Psoas muscle (tissue), 8 donors: ENCODE measurements around the gene ZC3H10. TPM values are rescaled to one million over a fixed set of nuclear protein-coding genes. Genes with fewer than 3 reads are reported as not detected.

Experiments used
- ATAC-seq, 4 donors: fragments of 200-7000 bp; cut with Tn5 transposase; one replicate each; pipeline ENCODE4 v1.9.1; 2020; ENCODE audit warnings: moderate library complexity in 3 of 4, mild to moderate bottlenecking in 2 of 4
- DNase-seq, 2 donors: peaks; one replicate each; pipeline ENCODE4 v3.0.0-alpha.2; 2020
- H3K27ac ChIP-seq: fragments of 200-600 bp; one replicate; pipeline ENCODE4 v1.8.0; 2022
- H3K27me3 ChIP-seq, 3 donors: fragments of 200-600 bp in 1 of 3; one replicate each; pipeline versions ENCODE4 v1.6.1 to v1.8.0; 2013 to 2022; ENCODE audit warnings: low read length in 2 of 3, mild to moderate bottlenecking in 2 of 3, moderate library complexity in 1 of 3; ENCODE audit not compliant: insufficient read depth in 3 of 3
- H3K36me3 ChIP-seq, 2 donors: fragments of 200-600 bp in 1 of 2; one replicate each; pipeline versions ENCODE4 v1.6.1 to v1.8.0; 2013 to 2022; ENCODE audit warnings: low read depth in 1 of 2, mild to moderate bottlenecking in 1 of 2, moderate library complexity in 1 of 2; ENCODE audit not compliant: insufficient read depth in 1 of 2
- H3K4me1 ChIP-seq: fragments of 200-600 bp; one replicate; pipeline ENCODE4 v1.8.0; 2022
- H3K4me3 ChIP-seq: fragments of 200-600 bp; one replicate; pipeline ENCODE4 v1.8.0; 2022; ENCODE audit warnings: mild to moderate bottlenecking
- H3K9me3 ChIP-seq: fragments of 200-600 bp; one replicate; pipeline ENCODE4 v1.8.0; 2022
- CTCF ChIP-seq: fragments of 200-600 bp; IDR thresholded peaks from one replicate; pipeline ENCODE4 v1.8.0; 2022; ENCODE audit warnings: antibody characterized with exemption
- WGBS, 3 donors: extraction: QIAGEN DNeasy Blood & Tissue Kit; methylation state at CpG; one replicate each; pipeline versions ENCODE4 v1.1.6 to v1.1.7; 2013; 5-methylcytosine and 5-hydroxymethylcytosine counted together
- intact Hi-C, 2 donors: fragments of 100-400 bp; cut with DNase I; formaldehyde crosslinking; loops; one replicate each; pipeline versions ENCODE4 v1.11.0 to v1.14.2; 2022
- polyA plus RNA-seq, 3 donors: library from polyadenylated mRNA; stranded (reverse); fragments of 200-250 nt; gene quantifications; one replicate each; pipeline ENCODE4 v1.2.3, GENCODE V29; 2013
- total RNA-seq, 4 donors: library from RNA; stranded (reverse); fragmentation: NEBNext Ultra II Directional in 2 of 4; extraction: Animal tissue kit (Norgen Biotek cat#: 25700) in 2 of 4; gene quantifications; one replicate each; pipeline versions ENCODE4 v1.2.1 to v1.2.4, GENCODE V29; 2021 to 2023
- donor health status: healthy with polysubstance abuse.
- donor health status: DM: no; HTN: no; CAD: no; lungs with moderate emphysema.
- donor health status: Bipolar disorder and iron deficiency.
- donor health status: healthy.
- donor health status: DM: yes; HTN: yes; CAD: no.
- donor health status: DM: no; HTN: no; CAD: no.
- donor health status: DM: no; HTN: no; CAD: no.
- donor health status: DM: yes; HTN: yes; CAD: no.

The ZC3H10 gene
- total and polyA plus RNA-seq, 7 donors: 3.5 to 10.3 (median 5.4) TPM

- Histone ChIP-seq H3K36me3 (peaks cover 3 to 29% of the 10 kb centered on the region in 2 donors), H3K4me1 (peaks cover 42% of the 10 kb centered on the region), H3K9me3 (no peaks in the 10 kb centered on the region), H3K27me3 (no peaks in the 10 kb centered on the region), H3K4me3 (peak overlapping the region; percentile 81), H3K27ac (peak overlapping the region; percentile 95)
- 71 to 76% (median 72%) methylated on average over 16 to 17 of the region's 17 CpGs for WGBS, 3 donors
- ATAC-seq: no peak
- peak in 1 of 2 donors; percentile 21 for DNase-seq
- no peak for TF ChIP-seq CTCF
- intact Hi-C loops: loop anchor here (2.0 to 10.0 kb wide), 3 partner anchors 37 to 344 kb away; partner anchors contain the start of genes MYL6 (in 1 of the 2), SMARCC2 (in 1 of the 2) and SPRYD4 (in 1 of the 2)
Observed at GRCh38 chr12:56120158-56120846, 2.2 kb downstream of the ZC3H10 start.

GRCh38 chr12:56121204-56121870, 3.3 kb downstream of the ZC3H10 start:
- Histone ChIP-seq H3K36me3 (peaks cover 3 to 29% of the 10 kb centered on the region in 2 donors), H3K9me3 (no peaks in the 10 kb centered on the region), H3K27ac (peak overlapping the region; percentile 95), H3K4me1 (peaks cover 41% of the 10 kb centered on the region), H3K27me3 (no peaks in the 10 kb centered on the region), H3K4me3 (no peak overlapping the region)
- no peak for TF ChIP-seq CTCF
- 53 to 63% (median 56%) methylated on average over 11 of the region's 11 CpGs for WGBS, 3 donors
- DNase-seq: no peak
- intact Hi-C loops: loop anchor here (2.0 to 10.0 kb wide), 3 partner anchors 36 to 343 kb away; partner anchors contain the start of genes MYL6 (in 1 of the 2), SMARCC2 (in 1 of the 2) and SPRYD4 (in 1 of the 2)
- ATAC-seq: no peak

- no peak for ATAC-seq
- Histone ChIP-seq H3K4me1 (peaks cover 51% of the 10 kb centered on the region), H3K27ac (peak overlapping the region; percentile 95)
Observed at GRCh38 chr12:56122637-56123036, 4.6 kb downstream of the ZC3H10 start.

GRCh38 chr12:56124133-56124532, 6.1 kb downstream of the ZC3H10 start:
- Histone ChIP-seq H3K27ac (peak overlapping the region; percentile 95), H3K4me1 (peaks cover 46% of the 10 kb centered on the region), H3K27me3 (no peaks in the 10 kb centered on the region), H3K9me3 (no peaks in the 10 kb centered on the region), H3K4me3 (no peak overlapping the region), H3K36me3 (peaks cover 3 to 25% of the 10 kb centered on the region in 2 donors)
- intact Hi-C loops: loop anchor here in 1 of 2 donors (5.0 to 10.0 kb wide), 2 partner anchors 33 to 341 kb away; partner anchors contain the start of genes MYL6 and SPRYD4
- no peak for DNase-seq
- TF ChIP-seq CTCF: no peak
- no peak for ATAC-seq
- WGBS, 3 donors: 90 to 94% (median 91%) methylated on average over 4 of the region's 4 CpGs

More at GRCh38 chr12:56122637-56123036, 4.6 kb downstream of the ZC3H10 start:
- H3K27me3 ChIP-seq: no peaks in the 10 kb centered on the region
- H3K9me3 ChIP-seq: no peaks in the 10 kb centered on the region
- H3K4me3 ChIP-seq: no peak overlapping the region
- TF ChIP-seq CTCF: no peak
- WGBS, 3 donors: 12 to 48% (median 36%) methylated on average over 2 of the region's 2 CpGs
- H3K36me3 ChIP-seq: peaks cover 3 to 27% of the 10 kb centered on the region in 2 donors
- intact Hi-C loops: loop anchor here (1.0 to 10.0 kb wide), 4 partner anchors 35 to 342 kb away; partner anchors contain the start of genes MYL6 (in 2 of the 2) and SPRYD4 (in 1 of the 2)
- DNase-seq: no peak
